ENCODE data around the gene ZNF652. TPM values are rescaled to one million over a fixed set of nuclear protein-coding genes. Genes with fewer than 3 reads are reported as not detected.
A peak's percentile ranks its signal among the peaks of the same experiment; 100 is the strongest.

ZNF652 gene
- total RNA-seq (2014; rRNA removed; shearing (Covaris generic)), result 13.4 and 18.3 TPM in 2 replicates

DNA sequence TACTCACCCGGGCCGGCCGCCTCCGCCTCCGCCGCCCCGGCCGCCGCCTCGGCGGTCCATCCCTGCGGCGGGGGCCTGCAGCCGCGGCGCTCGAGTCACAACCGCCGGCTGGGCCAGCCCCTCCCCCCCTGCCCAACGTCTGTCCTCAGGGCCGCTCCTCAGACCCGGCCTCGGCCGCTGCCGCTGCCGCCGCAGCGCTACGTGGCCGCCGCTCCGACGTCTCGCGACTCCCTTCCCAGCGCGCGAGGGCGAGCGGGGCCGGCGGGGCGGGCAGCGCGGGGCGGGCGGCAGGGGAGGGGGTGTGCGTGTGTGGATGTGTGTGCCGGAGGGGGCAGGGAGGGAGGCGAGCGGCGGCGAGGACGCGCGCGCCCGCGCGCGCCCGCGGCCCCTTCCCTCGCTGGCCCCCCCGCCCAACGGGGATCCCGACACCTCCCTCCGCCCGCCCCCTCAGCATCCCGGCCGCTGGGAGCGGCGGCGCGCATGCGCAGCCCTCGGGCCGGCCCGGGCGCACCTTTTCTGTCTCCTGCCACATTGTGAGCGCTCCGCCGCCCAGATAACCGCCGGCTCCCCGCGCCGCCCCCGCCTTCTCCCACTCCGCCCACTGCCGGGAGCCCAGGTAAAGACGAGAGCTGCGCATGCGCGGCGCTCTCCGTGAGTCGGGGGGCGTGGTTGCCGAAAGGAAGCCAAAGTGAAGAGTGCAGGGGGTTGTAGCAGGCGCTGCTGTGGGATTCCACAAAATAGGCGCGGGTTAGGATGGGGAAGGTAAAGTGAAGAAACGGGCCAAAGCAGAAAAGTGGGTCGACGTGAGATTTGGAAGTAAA, at the start of gene ZNF652:
ZNF652 (minus strand) TSS at position 349 of the 821 bp plus-strand sequence. CDS start 44,525 bp downstream, outside the sequence.
- peak; percentile 86 for DNase-seq (ENCODE audit: low spot score)

DNA sequence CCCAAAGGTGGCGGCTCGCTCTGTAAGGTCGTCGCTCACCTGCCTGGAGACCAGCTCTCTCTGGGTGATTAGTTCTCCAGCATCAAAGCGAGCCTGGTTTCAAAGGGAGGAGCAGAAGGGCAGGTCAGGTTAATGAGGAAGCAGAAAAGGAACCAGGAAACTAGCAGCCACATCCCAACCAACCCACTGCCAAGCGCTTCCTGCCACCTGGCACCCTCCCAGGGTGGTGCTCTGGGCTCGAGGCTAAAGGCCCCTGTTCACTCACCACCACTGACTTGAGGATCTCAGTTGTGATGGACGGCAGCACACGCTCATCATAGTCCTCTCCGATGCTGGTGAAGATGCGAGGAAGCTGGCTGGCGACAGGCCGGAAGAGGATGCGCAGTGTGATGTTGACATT, 47.0 kb upstream of the ZNF652 start:
- no peak for DNase-seq (ENCODE audit: low spot score)

DNA sequence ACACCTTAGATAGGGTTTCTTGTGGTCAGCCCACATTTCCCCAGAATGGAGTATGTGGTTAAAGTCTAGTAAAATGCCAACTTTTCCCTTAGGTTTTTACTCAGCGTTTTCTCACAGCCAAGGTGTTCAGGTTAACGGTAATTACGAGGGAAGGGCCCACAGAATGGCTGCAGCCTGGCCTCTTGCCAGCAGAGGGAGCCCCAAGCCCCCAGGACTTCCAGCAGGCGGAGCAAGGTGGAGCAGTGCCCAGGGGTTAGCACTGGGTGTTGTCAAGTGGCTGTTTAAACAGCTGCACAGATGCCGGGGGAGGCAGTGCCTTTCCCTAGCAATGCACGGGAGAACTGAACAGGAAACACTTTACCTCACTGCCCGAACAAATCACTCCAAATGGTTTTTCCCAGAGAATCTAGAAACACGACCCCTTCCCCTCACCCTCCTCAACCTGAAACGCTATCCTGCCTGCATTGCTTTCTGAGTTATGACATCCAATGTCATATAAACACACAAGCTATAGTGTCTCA, 46.0 kb upstream of the ZNF652 start:
- peak; percentile 68 for DNase-seq (ENCODE audit: low spot score)

GRCh38 chr17:49407086-49407485, 45.0 kb upstream of the ZNF652 start:
- DNase-seq (ENCODE audit: low spot score), result no peak

GRCh38 chr17:49406421-49407061, 44.5 kb upstream of the ZNF652 start:
- no peak for DNase-seq (ENCODE audit: low spot score)

GRCh38 chr17:49404906-49405305, 42.9 kb upstream of the ZNF652 start:
- no peak for DNase-seq (ENCODE audit: low spot score)

DNA sequence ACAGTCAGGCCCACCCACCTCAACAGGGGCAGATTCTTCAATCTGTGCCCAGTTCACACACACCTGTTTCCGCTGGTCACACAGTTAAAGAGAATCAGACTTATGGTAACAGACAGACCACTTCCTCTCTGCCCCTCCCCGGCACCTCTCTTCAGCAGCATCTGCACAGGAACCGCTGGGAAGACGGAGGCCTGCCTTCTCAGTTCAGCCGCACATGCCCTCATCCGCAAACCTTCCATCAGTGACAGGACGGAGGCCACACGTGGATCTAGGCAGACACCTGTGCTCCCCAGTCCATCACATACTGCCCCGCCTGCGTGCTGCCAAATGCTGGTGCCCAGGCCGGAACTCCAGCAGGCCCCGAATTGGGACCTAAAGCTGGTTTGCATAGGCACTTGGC, 42.3 kb upstream of the ZNF652 start:
- DNase-seq (ENCODE audit: low spot score), result no peak

GRCh38 chr17:49403514-49404289, 41.7 kb upstream of the ZNF652 start:
- no peak for DNase-seq (ENCODE audit: low spot score)

GRCh38 chr17:49402706-49403105, 40.7 kb upstream of the ZNF652 start:
- no peak for DNase-seq (ENCODE audit: low spot score)

- DNase-seq (ENCODE audit: low spot score), result no peak
Observed at GRCh38 chr17:49401971-49402611, 40.0 kb upstream of the ZNF652 start.

DNA sequence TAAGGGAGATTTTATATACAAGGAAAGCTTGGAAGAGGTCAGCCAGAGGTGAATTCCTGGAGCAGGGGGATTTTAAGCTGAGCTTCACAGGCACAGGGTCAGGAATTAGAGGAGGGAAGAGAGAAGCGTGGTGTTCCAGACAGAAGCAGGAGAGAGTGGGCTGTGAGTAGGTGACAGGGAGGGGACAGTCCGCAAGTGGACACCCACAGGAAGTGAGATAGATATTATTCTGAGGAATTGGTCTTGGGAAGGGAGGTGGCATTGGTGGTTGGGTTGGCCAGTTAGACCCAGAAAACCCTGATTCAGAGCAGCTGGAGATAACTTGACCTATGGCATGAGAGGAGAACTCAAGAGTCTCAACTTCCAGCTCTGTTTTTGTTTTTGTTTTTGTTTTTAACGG, 37.9 kb upstream of the ZNF652 start:
- DNase-seq (ENCODE audit: low spot score), result no peak

- DNase-seq (ENCODE audit: low spot score), result no peak
Observed at GRCh38 chr17:49397586-49397985, 35.5 kb upstream of the ZNF652 start.

GRCh38 chr17:49393491-49394255, 31.6 kb upstream of the ZNF652 start:
- DNase-seq (ENCODE audit: low spot score), result no peak

- peak; percentile 54 for DNase-seq (ENCODE audit: low spot score)
Observed at GRCh38 chr17:49390548-49391324, 28.7 kb upstream of the ZNF652 start.

DNA sequence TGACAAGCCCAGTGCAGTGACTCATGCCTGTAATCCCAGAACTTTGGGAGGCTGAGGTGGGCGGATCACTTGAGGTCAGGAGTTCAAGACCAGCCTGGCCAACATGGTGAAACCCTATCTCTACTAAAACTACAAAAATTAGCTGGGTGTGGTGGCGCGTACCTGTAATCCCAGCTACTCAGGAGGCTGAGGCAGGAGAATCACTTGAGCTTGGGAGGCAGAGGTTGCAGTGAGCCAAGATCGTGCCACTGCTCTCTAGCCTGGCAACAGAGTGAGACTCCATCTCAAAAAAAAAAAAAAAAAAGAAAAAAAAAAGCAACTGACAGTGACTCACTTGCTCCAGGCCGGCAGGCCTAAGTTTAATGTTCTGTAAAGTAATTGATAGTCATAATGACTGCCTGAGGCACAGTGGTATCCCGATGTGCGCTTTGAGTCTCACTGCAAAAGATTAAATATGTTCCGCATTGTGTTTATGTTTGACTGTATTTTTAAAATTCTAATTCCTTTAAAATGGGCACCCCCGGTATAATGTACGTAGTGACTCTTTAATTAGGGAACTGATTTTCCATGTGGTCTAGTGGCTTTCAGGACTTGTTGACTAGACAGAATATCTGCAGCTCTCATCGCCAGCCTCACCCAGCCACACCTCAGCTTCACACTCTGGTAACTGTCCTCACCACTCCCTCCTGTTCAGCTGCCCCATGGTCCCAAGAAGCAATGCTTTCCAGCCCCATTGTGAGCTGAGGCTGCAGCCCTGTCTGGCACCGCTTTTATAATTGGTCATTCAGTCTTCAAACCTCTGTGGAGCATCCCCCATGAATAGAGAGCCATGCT, 27.7 kb upstream of the ZNF652 start:
- peak; percentile 47 for DNase-seq (ENCODE audit: low spot score)

- DNase-seq (ENCODE audit: low spot score), result no peak
Observed at GRCh38 chr17:49388692-49389513, 26.9 kb upstream of the ZNF652 start.

DNA sequence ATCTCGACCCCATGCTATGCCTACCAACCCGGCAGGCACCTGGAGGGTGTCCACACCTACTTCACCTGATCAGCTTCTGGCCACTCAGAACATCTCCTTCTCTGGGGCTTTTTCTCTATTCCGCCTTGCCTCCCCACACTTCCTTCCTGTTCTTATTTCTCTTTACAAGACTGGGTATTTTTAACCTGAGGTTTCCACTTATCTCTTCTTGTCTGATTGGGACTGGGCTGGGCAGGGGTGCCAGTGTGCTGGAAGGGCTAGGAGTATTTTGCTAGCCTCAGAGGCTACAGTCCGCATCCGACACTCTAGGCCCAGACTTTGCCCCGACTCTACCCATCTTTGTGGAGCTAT, 26.2 kb upstream of the ZNF652 start:
- DNase-seq (ENCODE audit: low spot score), result no peak

DNA sequence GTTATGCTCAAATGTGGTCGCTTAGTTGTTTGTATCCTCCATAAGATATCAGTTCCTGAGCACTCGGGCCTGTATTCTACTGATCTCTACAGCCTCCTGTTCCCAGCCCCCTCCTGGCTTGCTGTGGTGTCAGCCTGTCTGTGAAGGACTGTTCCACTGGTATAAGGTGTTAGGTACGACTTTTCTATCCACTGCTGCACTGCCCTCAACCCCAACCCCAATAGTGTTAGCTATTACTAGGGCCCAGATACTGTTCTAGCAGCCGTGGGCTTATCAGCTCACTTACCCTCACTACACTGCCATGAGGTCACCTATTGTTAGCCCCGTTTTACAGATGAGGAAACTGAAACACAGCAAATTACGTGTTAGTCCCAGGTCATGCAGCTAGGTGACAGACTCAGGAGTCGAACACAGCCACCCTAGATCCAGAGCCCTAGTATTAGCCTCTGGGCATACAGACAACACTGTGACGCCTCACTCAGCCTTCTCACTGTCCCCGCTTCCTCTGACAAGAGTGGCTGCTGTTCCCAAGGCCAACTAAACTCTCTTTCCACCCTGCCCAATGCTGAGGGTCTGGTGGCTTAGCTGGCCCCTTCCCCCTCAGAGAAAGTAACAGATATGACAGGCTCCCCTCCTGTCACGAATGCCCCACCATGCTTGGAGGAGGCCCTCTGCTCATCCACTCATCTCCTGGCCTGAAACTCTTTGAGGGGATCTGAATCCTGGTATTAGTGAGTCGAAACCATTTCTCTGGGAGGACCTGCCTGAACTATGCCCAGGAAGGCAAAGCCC, 25.6 kb upstream of the ZNF652 start:
- no peak for DNase-seq (ENCODE audit: low spot score)

Measured in H4 (cell line).